HepG2 (cell line): ENCODE results near the gene CAMK2D. TPM values are rescaled to one million over a fixed set of nuclear protein-coding genes. Genes with fewer than 3 reads are reported as not detected.
A peak's percentile ranks its signal among the peaks of the same experiment; 100 is the strongest.

Experiments used
- CHD4 ChIP-seq: fragments of 200-600 bp; sonication (generic); IDR thresholded peaks from 2 replicates; pipeline ENCODE4 v1.7.0; 2017; ENCODE audit warnings: mild to moderate bottlenecking, low read length, borderline replicate concordance
- HMG20A ChIP-seq: IDR thresholded peaks from 2 replicates; pipeline ENCODE4 v1.6.1; 2016; ENCODE audit warnings: borderline replicate concordance
- KLF16 ChIP-seq, 2 experiments: sonication (generic) in 1 of 2; formaldehyde crosslinking in 1 of 2; IDR thresholded peaks; 2 replicates each; pipeline versions ENCODE4 v1.6.1 to v1.8.0; 2016 to 2023; ENCODE audit warnings: missing genetic modification reagents in 2 of 2, missing compliant biosample characterization in 1 of 2
- MBD4 ChIP-seq: IDR thresholded peaks from 2 replicates; pipeline ENCODE4 v1.6.1; 2012; ENCODE audit warnings: low read length, inconsistent platforms, borderline replicate concordance
- MEIS2 ChIP-seq: sonication (generic); formaldehyde crosslinking; IDR thresholded peaks from 2 replicates; pipeline ENCODE4 v1.9.0; 2021; ENCODE audit warnings: mild to moderate bottlenecking, missing genetic modification reagents
- NFKBIZ ChIP-seq: IDR thresholded peaks from 2 replicates; pipeline ENCODE4 v1.6.1; 2018; ENCODE audit warnings: missing genetic modification reagents, missing compliant biosample characterization
- ZNF318 ChIP-seq: sonication (generic); formaldehyde crosslinking; IDR thresholded peaks from 2 replicates; pipeline ENCODE4 v1.4.0; 2020; ENCODE audit warnings: mild to moderate bottlenecking, missing genetic modification reagents
- ZNF484 ChIP-seq: sonication (generic); formaldehyde crosslinking; IDR thresholded peaks from 2 replicates; pipeline ENCODE4 v1.5.1; 2020; ENCODE audit warnings: mild to moderate bottlenecking, low read depth, missing genetic modification reagents, borderline replicate concordance
- ZNF652 ChIP-seq: IDR thresholded peaks from 2 replicates; pipeline ENCODE4 v1.6.1; 2016; ENCODE audit warnings: low read depth, borderline replicate concordance
- ZNF740 ChIP-seq: sonication (generic); formaldehyde crosslinking; IDR thresholded peaks from 2 replicates; pipeline ENCODE4 v1.4.0; 2020; ENCODE audit warnings: missing genetic modification reagents
- polyA plus RNA-seq, 8 experiments: library from polyadenylated mRNA; depleted of rRNA in 3 of 8; stranded (reverse) in 7 of 8; unstranded in 1 of 8; fragments of >200 nt; fragmentation: Illumina TruSeq in 4 of 8; extraction: Trizol in 4 of 8; gene quantifications; 2 replicates each; pipeline versions ENCODE4 v1.2.1 to v1.2.3, GENCODE V29; 2011 to 2016; ENCODE audit warnings: low read depth in 4 of 8, missing spikeins in 1 of 8, mixed read lengths in 1 of 8; ENCODE audit not compliant: insufficient read depth in 1 of 8
- total RNA-seq, 5 experiments: library from RNA; depleted of rRNA; stranded (reverse); fragments of >200 nt; fragmentation: Illumina TruSeq; extraction: Trizol; gene quantifications; 2 replicates each; pipeline ENCODE4 v1.2.3, GENCODE V29; 2016; ENCODE audit warnings: low read depth in 1 of 5
- TF ChIP-seq, protein P1 (sequence below): sonication (generic); formaldehyde crosslinking; IDR thresholded peaks from 2 replicates; pipeline ENCODE4 v1.9.0; 2021; ENCODE audit warnings: mild to moderate bottlenecking, missing genetic modification reagents
- TF ChIP-seq, protein P2 (sequence below): sonication (generic); formaldehyde crosslinking; IDR thresholded peaks from 2 replicates; pipeline ENCODE4 v1.4.0; 2020; ENCODE audit warnings: mild to moderate bottlenecking, missing genetic modification reagents
- TF ChIP-seq, protein P3 (sequence below): sonication (generic); formaldehyde crosslinking; IDR thresholded peaks from 2 replicates; pipeline ENCODE4 v1.4.0; 2020; ENCODE audit warnings: mild to moderate bottlenecking, low read depth, missing genetic modification reagents

Gene CAMK2D
- total and polyA plus RNA-seq, 2 of the 13 experiments (the other 11 are each of a cell fraction or from before 2014, with no cell fraction given) = 18.0 to 65.4 TPM

DNA sequence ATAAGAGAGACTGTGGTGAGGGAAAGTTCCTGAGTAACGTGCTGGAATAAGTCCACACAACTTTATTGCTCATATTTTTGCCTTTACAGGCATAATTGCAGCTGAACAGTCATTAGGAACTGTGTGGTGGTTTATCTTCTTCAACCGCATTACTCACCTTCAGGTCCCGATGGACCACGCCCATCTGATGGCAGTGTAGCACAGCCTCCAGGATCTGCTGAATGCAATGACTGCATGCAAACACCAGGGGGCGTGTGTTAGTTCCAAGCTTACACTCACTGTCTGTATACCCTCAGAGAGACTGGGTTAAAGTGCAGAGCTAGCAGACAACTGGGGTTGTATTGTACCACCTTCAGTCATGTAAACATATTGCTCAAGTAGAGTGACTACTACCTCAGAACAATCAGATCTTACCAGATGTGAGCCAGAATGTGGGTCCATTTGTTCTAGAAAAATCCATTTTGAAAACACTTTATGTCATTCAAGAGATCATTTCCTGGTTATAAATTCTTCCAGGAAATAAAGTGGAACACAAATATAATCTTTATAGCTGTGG is 214.0 kb downstream of the CAMK2D start (continued):
- TF ChIP-seq, protein P1, sequence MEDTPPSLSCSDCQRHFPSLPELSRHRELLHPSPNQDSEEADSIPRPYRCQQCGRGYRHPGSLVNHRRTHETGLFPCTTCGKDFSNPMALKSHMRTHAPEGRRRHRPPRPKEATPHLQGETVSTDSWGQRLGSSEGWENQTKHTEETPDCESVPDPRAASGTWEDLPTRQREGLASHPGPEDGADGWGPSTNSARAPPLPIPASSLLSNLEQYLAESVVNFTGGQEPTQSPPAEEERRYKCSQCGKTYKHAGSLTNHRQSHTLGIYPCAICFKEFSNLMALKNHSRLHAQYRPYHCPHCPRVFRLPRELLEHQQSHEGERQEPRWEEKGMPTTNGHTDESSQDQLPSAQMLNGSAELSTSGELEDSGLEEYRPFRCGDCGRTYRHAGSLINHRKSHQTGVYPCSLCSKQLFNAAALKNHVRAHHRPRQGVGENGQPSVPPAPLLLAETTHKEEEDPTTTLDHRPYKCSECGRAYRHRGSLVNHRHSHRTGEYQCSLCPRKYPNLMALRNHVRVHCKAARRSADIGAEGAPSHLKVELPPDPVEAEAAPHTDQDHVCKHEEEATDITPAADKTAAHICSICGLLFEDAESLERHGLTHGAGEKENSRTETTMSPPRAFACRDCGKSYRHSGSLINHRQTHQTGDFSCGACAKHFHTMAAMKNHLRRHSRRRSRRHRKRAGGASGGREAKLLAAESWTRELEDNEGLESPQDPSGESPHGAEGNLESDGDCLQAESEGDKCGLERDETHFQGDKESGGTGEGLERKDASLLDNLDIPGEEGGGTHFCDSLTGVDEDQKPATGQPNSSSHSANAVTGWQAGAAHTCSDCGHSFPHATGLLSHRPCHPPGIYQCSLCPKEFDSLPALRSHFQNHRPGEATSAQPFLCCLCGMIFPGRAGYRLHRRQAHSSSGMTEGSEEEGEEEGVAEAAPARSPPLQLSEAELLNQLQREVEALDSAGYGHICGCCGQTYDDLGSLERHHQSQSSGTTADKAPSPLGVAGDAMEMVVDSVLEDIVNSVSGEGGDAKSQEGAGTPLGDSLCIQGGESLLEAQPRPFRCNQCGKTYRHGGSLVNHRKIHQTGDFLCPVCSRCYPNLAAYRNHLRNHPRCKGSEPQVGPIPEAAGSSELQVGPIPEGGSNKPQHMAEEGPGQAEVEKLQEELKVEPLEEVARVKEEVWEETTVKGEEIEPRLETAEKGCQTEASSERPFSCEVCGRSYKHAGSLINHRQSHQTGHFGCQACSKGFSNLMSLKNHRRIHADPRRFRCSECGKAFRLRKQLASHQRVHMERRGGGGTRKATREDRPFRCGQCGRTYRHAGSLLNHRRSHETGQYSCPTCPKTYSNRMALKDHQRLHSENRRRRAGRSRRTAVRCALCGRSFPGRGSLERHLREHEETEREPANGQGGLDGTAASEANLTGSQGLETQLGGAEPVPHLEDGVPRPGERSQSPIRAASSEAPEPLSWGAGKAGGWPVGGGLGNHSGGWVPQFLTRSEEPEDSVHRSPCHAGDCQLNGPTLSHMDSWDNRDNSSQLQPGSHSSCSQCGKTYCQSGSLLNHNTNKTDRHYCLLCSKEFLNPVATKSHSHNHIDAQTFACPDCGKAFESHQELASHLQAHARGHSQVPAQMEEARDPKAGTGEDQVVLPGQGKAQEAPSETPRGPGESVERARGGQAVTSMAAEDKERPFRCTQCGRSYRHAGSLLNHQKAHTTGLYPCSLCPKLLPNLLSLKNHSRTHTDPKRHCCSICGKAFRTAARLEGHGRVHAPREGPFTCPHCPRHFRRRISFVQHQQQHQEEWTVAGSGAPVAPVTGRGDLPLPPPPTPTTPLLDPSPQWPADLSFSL (CRISPR knock-in tag) = no peak
- TF ChIP-seq ZNF652 (CRISPR knock-in tag) = peak; percentile 56; the same call in 1 of the 2 replicates
- no peak for TF ChIP-seq CHD4
- no peak for TF ChIP-seq MEIS2
- peak in 1 of 2 experiments; percentile 82; a peak in 2 of 4 replicates for TF ChIP-seq KLF16 (CRISPR knock-in tag; IDR thresholded peaks at IDR 0.05)
- TF ChIP-seq, protein P2, sequence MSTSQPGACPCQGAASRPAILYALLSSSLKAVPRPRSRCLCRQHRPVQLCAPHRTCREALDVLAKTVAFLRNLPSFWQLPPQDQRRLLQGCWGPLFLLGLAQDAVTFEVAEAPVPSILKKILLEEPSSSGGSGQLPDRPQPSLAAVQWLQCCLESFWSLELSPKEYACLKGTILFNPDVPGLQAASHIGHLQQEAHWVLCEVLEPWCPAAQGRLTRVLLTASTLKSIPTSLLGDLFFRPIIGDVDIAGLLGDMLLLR (CRISPR knock-in tag) = no peak
- no peak for TF ChIP-seq ZNF740 (CRISPR knock-in tag)
- TF ChIP-seq, protein P3, sequence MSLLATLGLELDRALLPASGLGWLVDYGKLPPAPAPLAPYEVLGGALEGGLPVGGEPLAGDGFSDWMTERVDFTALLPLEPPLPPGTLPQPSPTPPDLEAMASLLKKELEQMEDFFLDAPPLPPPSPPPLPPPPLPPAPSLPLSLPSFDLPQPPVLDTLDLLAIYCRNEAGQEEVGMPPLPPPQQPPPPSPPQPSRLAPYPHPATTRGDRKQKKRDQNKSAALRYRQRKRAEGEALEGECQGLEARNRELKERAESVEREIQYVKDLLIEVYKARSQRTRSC (CRISPR knock-in tag) = no peak
- peak; percentile 70; the same call in 1 of the 2 replicates for TF ChIP-seq HMG20A (CRISPR knock-in tag)
- no peak for TF ChIP-seq ZNF318
- no peak for TF ChIP-seq ZNF484 (CRISPR knock-in tag)
- TF ChIP-seq NFKBIZ = no peak
- TF ChIP-seq MBD4 = no peak
